Hematopoietic multipotent progenitor cell treated with erythropoietin and hydrocortisone succinate and interleukin-3 and kit ligand, for 15 days (in vitro differentiated cells): ENCODE measurements around the gene PRKAG2.

Source experiments
- DNase-seq: peaks from one replicate; pipeline ENCODE4 v3.0.0-alpha.2; 2015; ENCODE audit warnings: low spot score

The PRKAG2 gene

DNA sequence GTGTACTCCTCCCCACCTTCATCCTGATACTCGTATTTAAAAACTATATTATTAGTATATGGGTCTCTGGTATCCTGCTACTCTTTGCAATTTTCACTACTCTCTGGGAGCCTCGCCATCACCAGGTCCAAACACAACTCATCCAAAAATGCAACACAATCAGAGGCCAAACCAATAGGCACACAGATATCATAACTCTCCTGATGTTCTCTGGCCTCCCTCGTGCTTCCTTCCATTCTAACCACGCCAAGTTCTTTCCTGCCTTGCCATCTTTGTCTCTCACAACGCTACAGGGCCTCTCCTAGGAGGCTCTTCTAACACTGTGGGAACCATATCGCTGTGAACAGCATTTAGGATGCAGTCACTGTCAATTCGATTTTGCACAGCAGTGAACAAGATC, 364.6 kb downstream of the PRKAG2 start:
- DNase-seq, result no peak

DNA sequence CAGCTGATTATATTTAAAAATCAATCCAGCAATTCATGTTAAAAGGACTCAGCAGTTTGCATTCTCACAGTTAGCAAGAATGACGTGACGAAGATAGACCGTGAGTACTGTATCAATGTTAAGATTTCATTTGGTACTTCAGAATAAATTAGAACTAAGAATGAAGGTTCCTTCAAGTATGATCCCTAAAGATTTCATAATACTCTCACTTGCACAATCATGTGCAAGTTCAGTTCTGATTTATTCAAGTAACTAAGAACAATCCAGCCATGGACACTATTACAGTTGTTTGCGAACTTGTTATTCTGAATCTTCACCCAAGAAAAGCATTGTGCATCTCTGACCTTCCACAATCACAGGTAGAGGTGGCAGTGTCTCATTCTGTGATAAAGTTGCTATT, 365.0 kb downstream of the PRKAG2 start:
- no peak for DNase-seq

DNA sequence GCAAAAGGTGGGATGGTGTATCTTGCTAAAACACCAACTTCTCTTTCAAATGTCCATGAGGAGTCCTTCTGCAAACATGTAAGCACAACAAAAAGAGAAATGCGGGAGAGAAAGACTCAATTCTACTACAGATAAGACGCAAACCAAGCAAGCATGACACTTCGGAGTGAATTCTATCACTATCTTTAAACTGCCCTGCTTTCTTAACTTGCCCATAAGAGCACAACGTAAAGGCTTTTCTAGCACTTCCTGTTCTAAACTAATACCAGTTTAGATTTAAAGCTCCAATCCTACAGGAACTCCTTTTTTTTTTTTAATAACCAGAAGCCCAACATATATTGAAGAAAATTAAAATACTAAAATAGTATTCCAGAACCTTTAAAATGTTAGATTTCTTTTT, 365.6 kb downstream of the PRKAG2 start:
- no peak for DNase-seq

DNA sequence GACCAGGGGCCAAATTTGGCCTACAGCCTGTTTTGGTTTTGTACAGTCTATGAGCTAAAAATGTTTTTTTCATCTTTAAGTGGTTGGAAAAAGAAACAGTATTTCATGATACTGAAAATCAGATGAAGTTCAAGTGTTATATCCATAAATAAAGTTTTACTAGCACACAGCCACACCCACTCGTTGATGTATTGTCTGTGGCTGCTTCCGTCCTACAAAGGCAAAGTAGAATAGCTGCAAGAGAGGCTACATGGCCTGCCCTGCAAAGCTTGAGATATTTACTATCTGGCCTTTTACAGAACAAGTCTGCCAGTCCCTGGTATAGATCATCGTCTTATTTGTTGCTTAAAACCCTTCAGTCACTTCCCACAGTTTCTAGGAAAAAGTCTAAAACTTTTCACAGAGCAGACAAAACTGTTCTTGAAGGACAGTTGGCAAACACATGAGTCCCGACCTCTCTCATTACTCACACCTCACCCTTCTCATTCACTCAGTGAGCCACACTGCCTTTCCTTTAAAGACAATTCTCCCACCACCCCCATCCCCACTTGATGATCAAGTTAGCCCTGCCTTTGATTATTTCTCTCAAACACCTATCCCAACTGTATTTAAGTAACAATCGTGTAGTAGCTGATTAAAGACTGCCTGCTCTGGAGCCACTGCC, 367.1 kb downstream of the PRKAG2 start:
- no peak for DNase-seq

DNA sequence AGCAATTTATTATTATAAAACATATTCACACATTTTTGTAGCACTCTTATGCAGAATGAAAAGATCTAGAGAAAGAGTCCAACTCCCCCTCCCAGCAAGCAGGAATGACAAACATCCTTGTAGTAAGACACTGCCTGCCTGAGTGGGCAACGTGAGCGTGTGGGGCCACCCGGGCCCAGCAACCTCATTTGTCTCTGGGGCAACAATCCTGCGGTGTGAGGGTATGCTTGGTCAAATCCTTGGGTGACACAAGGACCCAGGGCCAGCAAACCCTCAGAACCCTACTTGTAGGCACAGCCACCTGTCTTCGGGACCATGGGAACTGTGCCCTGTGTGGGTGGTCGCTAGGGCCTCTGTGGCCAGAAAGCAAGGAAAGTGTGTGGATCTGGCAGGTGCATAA, 367.9 kb downstream of the PRKAG2 start:
- DNase-seq, result no peak

DNA sequence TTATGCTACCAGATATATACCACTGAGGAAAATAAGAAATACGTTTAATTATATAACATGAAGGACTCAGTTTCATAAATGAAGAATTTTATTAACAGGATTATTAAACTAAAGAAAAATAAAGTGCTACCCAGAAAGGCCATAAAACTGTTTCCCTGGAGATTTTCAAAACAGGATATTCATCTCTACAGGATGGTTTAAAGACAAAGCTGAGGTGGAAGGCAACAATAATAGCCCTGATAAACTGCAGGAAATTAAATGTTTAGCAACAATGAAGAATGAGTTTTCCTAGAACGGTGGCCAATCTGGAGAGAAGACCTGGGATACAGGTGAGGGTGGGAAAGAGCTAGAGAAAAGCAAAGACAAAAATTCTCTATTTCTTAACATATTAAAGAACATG, 369.1 kb downstream of the PRKAG2 start:
- DNase-seq, result no peak

DNA sequence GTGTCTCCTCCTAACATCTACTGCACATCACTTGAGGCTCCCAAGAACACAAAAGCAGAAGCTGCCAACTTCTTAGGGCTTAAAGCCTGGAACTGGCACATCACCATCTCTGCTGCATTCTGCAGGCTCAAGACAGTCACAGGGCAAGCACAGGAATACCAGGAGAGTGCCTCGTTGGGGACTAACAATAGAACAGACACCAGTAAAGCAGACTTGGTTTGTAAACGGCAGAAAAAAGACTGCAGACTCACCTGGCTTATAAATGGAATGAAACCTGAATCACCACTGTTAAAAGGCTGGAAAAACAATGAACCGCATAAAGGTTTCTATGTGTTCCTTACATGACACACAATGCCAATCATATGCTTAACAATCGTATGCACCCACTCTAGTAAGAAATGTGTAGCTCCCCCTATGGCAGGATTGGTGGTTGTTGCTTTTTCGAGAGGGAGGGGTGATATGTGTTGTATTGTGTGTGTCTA, 370.0 kb downstream of the PRKAG2 start:
- no peak for DNase-seq
